HG03025 (cell line): ENCODE data around the gene INTS11.
A peak's percentile ranks its signal among the peaks of the same experiment; 100 is the strongest.

Experiments used
- ATAC-seq: cut with Tn5 transposase; IDR thresholded peaks from one replicate; pipeline ENCODE4 v1.9.1; 2021; ENCODE audit warnings: mild to moderate bottlenecking, moderate library complexity; ENCODE audit not compliant: unreplicated experiment, low FRiP score

The INTS11 gene

DNA sequence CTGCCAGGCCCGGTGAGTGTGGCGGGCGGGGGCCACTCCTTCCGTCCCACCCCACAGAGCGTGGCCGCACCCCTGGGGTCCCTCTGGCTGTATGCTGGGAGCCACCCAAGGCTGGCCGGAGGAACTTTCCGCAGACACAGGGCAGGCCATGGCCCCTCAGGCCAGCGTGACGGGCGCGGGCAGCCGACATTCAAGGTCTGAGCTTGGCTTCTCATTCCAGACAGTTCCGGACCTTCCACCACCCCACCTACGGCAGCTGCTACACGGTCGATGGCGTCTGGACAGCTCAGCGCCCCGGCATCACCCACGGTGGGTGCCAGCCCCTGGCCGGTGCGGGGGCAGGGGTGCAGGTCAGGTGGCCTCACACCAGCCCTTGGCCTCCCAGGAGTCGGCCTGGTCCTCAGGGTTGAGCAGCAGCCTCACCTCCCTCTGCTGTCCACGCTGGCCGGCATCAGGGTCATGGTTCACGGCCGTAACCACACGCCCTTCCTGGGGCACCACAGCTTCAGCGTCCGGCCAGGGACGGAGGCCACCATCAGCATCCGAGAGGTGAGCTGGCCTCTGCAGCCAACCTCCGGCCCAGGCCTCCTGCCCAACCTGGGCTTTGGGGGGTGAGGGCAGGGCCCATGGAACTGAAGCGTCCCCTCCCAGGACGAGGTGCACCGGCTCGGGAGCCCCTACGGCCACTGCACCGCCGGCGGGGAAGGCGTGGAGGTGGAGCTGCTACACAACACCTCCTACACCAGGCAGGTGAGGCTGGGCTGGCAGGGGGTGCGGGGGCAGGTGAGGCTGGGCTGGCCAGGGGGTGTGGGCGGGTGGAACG lies 37.0 kb downstream of the INTS11 start:
- no peak for ATAC-seq

DNA sequence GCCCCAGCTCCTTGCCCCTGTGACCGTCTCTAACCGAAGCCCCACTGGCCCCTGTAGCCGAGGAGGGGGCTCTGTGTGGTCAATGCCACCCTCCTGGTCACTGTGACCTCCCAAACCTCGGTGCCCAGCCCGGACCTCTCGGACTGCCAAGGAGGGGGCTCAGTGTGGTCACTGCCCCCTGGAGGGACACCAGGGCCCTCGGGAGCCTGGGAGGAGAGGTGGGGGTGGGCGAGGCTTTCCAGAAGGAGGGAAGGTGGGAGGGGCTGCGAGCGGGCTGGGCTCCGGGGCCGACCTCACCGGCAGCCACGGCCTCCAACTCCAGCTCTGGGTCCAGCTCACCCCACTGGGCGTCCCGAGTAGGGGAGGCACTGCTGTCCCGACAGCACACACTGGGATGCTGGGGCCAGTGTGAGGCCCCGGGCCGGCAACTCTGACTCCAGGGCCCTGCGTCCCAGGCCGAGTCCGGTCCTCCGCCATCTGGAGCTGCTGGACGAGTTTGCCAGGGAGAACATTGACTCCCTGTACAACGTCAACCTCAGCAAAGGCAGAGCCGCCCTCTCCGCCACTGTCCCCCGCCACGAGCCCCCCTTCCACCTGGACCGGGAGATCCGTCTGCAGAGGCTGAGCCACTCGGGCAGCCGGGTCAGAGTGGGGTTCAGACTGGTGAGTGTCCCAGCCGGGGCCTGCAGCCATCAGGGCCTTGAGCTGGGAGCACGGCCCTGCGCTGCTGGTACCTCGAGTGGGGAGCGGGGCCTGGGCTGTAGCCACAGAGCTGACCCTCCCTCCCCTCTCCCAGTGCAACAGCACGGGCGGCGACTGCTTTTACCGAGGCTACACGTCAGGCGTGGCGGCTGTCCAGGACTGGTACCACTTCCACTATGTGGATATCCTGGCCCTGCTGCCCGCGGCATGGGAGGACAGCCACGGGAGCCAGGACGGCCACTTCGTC lies 37.9 kb downstream of the INTS11 start:
- no peak for ATAC-seq

DNA sequence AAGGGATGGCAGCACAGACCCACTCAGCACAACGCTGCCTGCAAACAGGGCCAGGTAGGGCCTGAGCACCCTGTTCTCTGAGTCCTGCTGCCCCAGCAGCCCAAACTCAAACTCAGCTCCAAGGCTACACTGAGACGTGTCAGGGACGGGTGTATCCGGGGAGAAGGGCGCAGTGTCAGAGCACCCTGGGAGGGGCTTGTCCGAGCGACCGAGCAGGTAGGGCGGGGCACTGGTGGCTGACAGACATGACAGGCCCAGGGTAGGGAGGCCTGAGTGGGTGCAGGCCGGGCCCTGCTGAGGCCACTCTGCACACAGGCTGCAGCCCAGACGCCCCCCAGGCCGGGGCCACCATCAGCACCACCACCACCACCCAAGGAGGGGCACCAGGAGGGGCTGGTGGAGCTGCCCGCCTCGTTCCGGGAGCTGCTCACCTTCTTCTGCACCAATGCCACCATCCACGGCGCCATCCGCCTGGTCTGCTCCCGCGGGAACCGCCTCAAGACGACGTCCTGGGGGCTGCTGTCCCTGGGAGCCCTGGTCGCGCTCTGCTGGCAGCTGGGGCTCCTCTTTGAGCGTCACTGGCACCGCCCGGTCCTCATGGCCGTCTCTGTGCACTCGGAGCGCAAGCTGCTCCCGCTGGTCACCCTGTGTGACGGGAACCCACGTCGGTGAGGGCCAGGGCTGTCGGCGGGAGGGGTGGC lies 38.7 kb downstream of the INTS11 start:
- ATAC-seq: no peak

DNA sequence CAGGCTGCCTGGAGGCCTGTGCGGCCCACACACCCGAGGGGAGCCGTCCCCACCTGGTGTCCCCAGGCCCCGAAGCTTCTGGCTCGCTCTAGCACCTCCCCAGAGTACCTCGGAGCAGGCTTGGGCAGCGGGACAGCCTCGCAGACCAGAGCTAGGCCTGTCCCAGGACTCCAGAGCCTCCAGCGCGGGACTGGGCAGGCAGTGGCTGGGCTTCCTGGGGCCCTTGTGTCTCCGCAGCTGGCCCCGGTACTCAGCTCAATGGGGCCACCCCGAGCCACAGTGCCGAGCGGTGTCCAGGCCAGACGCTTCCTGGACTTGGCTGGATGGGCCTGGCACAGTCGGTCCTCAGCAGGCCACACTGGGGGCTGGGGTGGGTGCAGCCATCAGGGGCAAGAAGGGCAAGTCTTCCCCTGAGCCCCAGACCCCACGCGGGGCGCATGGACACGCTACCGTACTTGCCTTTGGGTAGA lies 39.3 kb downstream of the INTS11 start:
- ATAC-seq: no peak

DNA sequence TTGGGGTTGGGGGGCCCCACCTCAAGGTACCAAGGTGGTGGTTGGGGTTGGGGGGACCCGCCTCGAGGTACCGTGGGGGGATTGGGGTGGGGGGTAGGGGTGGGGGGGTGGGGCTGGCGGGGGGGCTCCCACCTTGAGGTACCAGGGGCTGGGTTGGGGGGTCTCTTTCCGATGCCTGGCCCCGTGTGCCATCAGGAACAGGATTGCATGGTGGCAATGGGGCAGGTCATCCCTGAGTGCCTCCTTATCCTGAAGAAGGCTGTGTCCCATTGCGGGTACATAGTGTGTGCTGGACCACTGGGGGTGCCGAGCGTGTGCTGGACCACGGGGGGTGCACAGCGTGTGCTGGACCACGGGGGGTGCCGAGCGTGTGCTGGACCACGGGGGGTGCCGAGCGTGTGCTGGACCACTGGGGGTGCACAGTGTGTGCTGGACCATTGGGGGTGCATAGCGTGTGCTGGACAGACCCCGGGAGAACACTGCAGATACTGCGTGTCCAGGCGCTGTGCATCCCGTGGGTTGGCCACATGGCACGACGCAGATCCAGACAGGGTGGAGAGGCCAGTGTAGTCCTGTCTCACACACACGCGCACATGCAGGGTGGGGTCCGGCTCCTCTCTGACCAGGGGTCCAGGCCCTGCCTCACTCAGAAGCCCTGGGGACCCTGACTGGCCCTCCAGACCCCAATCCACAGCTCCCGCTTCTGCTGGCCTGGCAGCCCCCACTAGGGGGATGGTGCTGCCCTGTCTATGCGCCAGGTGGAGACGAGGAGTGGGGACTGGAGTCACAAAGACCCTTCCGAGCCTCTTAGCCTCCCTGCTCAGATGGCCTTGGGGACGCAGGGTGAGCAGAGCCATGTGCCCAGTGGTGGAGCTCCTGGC lies 40.0 kb downstream of the INTS11 start:
- no peak for ATAC-seq

DNA sequence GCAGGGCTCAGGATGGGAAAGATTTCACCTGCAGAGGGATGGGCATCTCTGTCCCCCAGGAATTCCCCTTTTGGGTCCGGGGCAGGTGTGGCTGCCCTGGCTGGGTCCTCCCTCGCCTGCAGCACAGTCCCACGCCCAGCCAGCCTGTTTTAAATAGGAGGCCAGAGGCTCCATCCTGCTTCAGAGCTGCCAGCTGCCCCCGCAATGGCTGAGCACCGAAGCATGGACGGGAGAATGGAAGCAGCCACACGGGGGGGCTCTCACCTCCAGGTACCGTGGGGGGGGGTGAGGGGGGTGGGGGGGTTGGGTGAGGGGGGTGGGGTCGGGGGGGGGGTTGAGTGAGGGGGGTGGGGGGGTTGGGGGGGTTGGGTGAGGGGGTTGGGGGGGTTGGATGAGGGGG lies 40.6 kb downstream of the INTS11 start:
- no peak for ATAC-seq

DNA sequence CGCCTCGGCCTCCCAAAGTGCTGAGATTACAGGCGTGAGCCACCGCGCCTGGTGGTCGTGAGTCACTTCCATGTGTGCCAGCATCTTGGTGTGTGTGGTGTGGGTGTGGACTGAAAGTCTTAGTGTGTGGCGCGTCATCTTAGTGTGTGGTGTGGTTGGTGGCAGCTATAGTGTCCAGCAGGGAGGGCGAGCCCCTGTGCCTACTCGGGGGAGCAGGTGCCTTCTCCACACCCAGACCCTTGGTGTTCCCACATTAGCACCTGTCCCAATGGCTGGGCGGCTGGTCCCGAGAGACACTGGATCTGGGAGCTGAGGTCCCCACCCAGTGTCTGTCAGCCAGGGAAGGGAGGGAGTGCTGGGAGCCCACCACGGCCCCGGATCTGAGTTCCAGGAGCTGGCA lies 41.5 kb downstream of the INTS11 start:
- ATAC-seq: no peak

DNA sequence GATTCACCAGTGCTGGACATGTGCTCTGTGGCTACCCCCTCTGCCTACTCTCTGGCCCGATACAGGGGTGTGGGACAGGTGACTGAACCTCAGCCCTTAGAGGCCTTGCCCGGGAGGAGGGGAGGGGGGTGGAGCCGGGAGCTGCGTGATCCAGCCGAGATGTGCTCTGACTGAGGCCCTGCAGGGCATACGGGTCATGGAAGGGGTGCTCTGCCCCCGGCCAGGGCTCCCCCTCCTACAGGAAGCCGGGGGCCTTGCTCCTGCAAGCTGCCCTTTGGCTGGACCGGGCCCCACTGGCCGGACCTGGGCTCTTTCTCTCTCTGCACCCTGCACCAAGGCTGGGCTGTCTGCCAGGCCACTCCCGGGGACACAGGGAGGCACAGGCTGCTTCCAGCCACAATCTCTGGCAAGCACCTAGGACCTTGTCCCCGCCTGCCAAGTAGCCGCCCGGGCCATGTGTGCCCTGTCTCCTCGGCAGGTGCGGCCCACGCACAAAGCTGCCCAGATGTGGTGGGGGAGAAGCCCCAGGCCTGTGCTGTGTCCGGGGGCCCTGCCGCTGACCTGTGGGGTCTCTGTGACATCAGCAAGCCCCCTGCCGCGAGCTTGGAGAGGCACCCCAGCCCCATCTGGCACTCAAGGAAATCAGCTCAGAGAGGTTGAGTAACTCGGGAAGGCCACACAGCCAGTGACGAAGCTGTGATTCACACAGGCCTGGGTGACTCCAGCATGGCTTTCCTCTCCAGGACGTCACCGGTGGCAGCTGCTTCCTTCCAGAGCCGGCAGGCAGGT lies 42.7 kb downstream of the INTS11 start:
- ATAC-seq: no peak

DNA sequence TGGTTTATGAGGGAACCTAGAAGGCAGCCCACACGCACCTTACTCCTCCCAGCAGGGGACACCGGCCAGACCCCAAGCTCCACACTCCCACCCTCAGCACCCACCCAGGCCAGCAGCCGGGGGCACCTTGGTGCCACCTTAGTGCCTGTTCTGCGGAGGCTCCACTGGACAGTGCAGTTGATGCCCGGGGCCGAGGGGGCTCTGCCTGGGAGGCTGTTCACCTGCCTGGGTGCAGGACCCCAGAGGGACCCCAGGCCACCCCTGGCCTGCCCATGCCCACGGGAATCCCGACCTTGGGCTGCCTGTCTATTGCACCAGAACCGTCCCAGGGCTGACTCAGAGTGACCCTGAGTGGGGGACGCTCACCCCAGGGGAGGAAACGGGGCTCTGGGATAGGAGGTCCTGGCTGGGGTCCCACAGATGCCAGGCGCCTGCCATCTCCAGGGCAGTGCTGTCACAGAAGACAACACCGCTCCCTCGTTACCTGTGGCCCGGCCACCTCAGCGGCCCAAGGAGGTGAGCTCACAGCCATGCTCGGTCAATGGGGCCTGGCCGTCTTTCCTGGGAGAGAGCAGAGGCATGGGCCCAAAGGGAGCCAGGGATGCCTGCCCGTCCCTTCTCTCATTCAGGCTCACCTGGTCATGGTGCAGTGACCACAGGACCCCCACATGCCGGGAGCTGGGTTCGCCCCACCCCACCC lies 43.5 kb downstream of the INTS11 start:
- no peak for ATAC-seq

DNA sequence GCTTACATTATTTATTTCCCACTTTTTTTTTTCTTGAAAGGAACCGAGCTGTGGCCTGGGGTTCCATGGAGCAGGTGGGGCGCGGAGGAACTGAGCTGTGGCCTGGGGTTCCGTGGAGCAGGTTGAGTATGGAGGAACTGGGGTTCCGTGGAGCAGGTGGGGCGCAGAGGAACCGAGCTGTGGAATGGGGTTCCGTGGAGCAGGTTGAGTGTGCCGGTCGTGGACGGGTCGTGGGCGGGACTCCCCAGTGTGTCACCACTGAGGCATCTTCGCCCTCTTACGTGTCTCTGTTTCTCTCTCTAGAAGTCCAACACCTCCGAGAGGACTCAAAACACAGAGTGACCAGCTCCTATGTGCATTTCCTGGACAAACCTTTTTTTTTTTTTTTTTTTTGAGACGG lies 45.4 kb downstream of the INTS11 start:
- no peak for ATAC-seq

DNA sequence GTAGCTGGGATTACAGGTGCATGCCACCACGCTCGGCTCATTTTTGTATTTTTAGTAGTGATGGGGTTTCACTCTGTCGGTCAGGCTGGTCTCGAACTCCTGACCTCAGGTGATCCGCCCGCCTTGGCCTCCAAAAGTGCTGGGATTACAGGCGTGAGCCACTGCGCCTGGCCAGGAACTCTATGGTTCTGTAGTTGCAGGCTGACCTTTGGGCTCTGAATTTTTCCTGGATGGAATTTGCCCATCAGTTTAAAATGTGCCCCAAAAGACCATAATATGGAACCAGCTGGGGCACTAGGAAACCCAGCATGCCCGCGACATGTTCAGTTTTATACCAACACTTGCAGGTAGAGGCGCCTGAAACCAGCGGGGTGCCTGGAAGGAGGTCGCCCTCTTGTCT lies 45.8 kb downstream of the INTS11 start:
- no peak for ATAC-seq

DNA sequence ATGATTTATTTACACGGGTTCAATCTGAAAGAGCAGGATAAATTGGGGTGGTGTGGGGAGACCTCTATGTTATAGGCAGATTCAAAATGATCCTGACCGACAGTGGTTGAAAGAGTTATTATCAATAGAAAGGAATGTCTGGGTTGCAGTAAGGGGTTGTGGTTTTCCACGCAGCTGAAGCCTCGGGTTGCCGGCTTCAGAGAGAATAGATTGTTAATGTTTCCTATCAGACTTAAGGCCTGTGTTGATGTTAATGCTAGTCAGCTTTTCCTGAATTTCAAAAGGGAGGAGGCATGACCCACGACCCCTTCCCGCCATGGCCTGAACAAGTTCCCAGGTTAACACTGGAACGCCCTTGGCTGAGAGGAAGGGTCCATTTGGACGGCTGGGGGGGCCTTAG lies 48.6 kb downstream of the INTS11 start:
- ATAC-seq: no peak

DNA sequence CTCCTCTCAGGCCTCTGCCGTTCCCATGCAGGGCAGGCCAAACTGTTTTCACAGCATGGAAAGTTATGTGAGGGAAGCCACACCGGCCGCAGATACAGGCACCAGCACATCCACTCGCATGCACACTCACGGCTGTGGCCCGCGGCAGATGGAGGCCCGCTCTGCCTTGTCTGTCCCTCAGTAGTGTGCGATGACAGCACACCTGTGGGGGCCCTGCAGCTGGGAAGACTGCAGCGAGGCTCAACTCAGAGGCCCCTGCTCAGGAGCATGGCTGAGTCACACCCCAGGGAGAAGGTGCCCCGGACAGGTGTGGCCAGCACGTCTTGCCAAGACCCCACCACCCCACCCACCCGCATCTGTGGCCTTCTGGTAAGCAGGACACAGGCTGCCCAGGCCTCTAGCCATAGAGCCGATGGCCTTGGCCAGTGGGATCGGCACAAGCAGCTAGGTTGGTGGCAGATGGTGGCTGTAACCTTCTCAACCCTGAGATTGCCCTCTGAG lies 49.5 kb downstream of the INTS11 start:
- ATAC-seq: no peak

DNA sequence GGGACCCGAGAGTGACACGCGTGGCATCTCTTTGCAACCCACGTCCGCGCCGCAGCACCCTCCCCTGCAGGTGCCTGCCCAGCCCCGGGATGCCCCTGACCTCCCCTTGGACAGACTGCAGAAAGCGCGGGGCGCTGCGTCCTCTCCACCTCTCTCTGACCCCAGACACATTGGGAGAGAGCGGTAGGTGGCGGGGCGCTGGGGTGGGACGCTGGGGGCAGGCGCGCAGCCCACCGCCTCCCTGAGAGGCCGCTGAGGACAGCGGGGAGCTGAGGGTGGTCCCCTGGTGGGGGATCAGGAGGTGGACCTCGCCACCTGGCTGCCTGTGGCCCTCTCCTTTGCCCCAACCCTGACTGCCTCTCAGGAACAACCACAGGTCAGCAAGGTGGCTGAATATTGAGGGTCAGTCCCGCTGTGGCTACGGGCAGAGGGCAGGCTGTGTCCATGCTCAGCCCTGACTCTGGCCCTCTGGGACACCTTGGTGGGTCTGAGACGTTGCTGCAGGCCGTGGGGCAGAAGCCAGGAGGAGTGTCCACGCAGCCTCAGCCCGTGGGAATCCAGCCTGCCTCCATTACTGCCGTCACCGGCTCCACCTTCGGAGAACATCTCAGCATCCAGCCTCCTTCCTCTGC lies 50.0 kb downstream of the INTS11 start:
- ATAC-seq: peak; percentile 4

DNA sequence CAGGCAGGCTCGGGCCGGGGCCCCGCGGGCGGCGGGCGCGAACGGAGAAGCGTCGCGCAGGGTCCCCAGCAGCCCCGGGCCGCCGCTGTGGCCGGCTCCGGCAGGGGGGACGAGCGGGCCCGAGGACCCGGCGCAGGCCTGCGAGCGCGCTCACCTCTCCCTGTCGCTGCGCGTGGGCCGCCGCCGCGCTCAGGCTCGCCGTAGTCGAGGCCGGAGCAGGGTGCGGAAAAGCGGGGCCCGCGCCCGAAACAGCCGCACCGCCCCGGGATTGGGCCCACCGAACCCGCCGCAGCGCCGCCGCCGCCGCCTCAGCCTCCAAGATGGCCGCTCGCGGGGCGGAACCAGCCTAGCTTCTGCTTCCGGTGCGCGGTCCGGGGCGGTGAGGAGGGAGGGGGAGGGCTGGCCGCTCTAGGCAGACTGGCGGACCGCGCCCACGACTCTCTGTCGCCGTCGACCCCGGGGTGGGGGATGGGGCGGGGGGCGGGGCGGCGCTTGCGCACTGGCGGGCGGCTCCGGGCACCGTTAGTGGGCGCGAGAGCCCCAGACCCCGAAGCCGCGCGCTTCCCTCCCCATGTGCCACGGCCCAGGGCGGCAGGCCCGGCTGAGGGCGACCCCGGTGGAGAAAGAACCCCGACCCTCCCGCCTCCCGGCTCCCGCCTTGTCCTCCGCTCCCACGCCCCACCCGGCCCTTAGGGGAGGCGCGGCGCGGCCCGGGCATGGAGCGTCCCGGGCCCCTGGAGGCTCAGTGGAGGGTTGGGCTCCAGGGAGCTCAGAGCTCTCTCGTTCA lies 50.8 kb downstream of the INTS11 start, which contains the start of gene UBE2J2:
UBE2J2 (minus strand) TSS at position 343 of the 787 bp plus-strand sequence. CDS start 5,862 bp downstream, outside the sequence.
- ATAC-seq: peak; percentile 77

DNA sequence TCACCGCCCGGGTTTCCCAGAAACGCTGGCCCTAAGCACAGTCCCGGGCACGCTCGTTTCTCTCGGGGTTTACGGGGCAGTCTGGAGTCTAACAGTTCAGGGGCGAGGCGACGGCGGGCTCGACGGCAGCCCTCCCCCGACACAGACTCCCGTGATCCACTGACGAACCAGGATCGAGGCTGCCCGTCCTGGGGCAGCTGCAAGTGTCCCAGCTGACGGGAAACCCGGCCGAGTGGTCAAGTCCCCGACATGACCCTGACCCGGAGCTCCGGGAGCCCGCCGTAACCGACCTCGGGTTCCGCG lies 51.3 kb downstream of the INTS11 start:
- ATAC-seq: peak; percentile 20
